GM12878 (cell line): ENCODE measurements around the gene CD2.

Experiments
- CTCF ChIP-seq, 3 experiments: IDR thresholded peaks in 2 of 3; conservative IDR thresholded peaks in 1 of 3; 2 replicates each; pipeline ENCODE4 v1.5.1; 2011; ENCODE audit warnings: low read depth in 3 of 3, low read length in 3 of 3, mild to moderate bottlenecking in 3 of 3, control low read depth in 2 of 3, moderate library complexity in 2 of 3, inconsistent platforms in 1 of 3, mixed read lengths in 1 of 3; ENCODE audit not compliant: control insufficient read depth in 2 of 3, insufficient read depth in 1 of 3; ENCODE audit errors: extremely low read depth in 1 of 3
- NFYB ChIP-seq: IDR thresholded peaks from 2 replicates; pipeline ENCODE4 v1.6.1; 2011; ENCODE audit warnings: low read depth, mild to moderate bottlenecking, low read length, improper control_type of control experiment, moderate library complexity; ENCODE audit not compliant: insufficient read depth

- TF ChIP-seq CTCF (IDR thresholded peaks at IDR 0.05 in 2 of 3, conservative IDR thresholded peaks at IDR 0.05 in 1 of 3; ENCODE audit: control insufficient read depth in 2 of 3, extremely low read depth in 1 of 3, insufficient read depth in 1 of 3, low read depth in 3 of 3, low read length in 3 of 3) (no peak), NFYB (no peak)
Observed at GRCh38 chr1:116775116-116775752, 21.0 kb downstream of the CD2 start.
